Endothelial cell of umbilical vein (primary cell): Measurements from ENCODE around the gene C11orf65. TPM values are rescaled to one million over a fixed set of nuclear protein-coding genes. Genes with fewer than 3 reads are reported as not detected.

Source experiments
- BruUV-seq: library from RNA; stranded (reverse); fragments of 400-500 nt; replicated peaks from 2 replicates; lab custom pipeline; 2021; lab: Mats Ljungman, UMichigan
- CTCF ChIA-PET: fragments of 300-600, 350-600 bp; sonication (Branson Sonifier 250); formaldehyde crosslinking; loops from one replicate; lab custom pipeline; 2021; ENCODE audit warnings: antibody characterized with exemption, inconsistent platforms; lab: Charles Lee
- POLR2A ChIA-PET: fragments of 300-600, 350-600 bp; sonication (Branson Sonifier 250); formaldehyde crosslinking; loops from one replicate; lab custom pipeline; 2021; ENCODE audit warnings: antibody characterized with exemption, inconsistent platforms; lab: Charles Lee
- DNase-seq: peaks from one replicate; pipeline ENCODE4 v3.0.0-alpha.2; 2011; ENCODE audit warnings: low read depth, low spot score
- FAIRE-seq: peaks from 2 replicates; lab custom pipeline; 2011; peaks lifted over from hg19 to GRCh38; lab: Jason Lieb, UNC
- H2AFZ ChIP-seq: 2 replicates; pipeline ENCODE4 v1.6.0; 2012; ENCODE audit warnings: low read depth, low read length, control low read depth, inconsistent platforms
- H3K27ac ChIP-seq: 2 replicates; pipeline ENCODE4 v1.5.1; 2011; ENCODE audit warnings: low read depth, mild to moderate bottlenecking, control low read depth, low read length, moderate library complexity; ENCODE audit not compliant: insufficient read depth
- H3K27me3 ChIP-seq, 2 experiments: 2 replicates each; pipeline versions ENCODE4 v1.6.0 to v1.6.1; 2011; ENCODE audit warnings: low read length in 2 of 2, mixed read lengths in 1 of 2; ENCODE audit not compliant: control insufficient read depth in 2 of 2, insufficient read depth in 2 of 2
- H3K36me3 ChIP-seq, 2 experiments: 2 replicates in 1 of 2; 3 replicates in 1 of 2; pipeline ENCODE4 v1.5.1; 2011; ENCODE audit warnings: low read length in 2 of 2, mild to moderate bottlenecking in 1 of 2, moderate library complexity in 1 of 2; ENCODE audit not compliant: control insufficient read depth in 2 of 2, insufficient read depth in 2 of 2; ENCODE audit errors: extremely low read depth in 1 of 2
- H3K4me1 ChIP-seq: 3 replicates; pipeline ENCODE4 v1.5.1; 2011; ENCODE audit warnings: mild to moderate bottlenecking, low read length; ENCODE audit not compliant: control insufficient read depth, insufficient read depth; ENCODE audit errors: extremely low read depth
- H3K4me2 ChIP-seq: 2 replicates; pipeline ENCODE4 v1.6.1; 2011; ENCODE audit warnings: low read length, control low read depth, mixed read lengths; ENCODE audit not compliant: insufficient read depth
- H3K4me3 ChIP-seq, 3 experiments: fragments of 200-600 bp in 1 of 3; sonication (generic), shearing (Covaris generic) in 1 of 3; replicated peaks in 1 of 3; 2 replicates each; pipeline ENCODE4 v1.5.1; 2011 to 2016; ENCODE audit warnings: control low read depth in 3 of 3, low read length in 3 of 3, mild to moderate bottlenecking in 2 of 3, inconsistent platforms in 1 of 3, low read depth in 1 of 3, moderate library complexity in 1 of 3; ENCODE audit not compliant: insufficient read depth in 1 of 3
- H3K79me2 ChIP-seq: 2 replicates; pipeline ENCODE4 v1.6.0; 2012; ENCODE audit warnings: low read length, inconsistent platforms; ENCODE audit not compliant: control insufficient read depth, insufficient read depth
- H3K9ac ChIP-seq: replicated peaks from 2 replicates; pipeline ENCODE3; 2011; ENCODE audit warnings: low read length, control low read depth; ENCODE audit not compliant: insufficient read depth; ENCODE audit errors: extremely low read depth
- H3K9me1 ChIP-seq: replicated peaks from 3 replicates; pipeline ENCODE4 v1.6.0; 2011; ENCODE audit warnings: mild to moderate bottlenecking, low read length; ENCODE audit not compliant: control insufficient read depth, insufficient read depth; ENCODE audit errors: extremely low read depth
- H3K9me3 ChIP-seq: replicated peaks from 2 replicates; pipeline ENCODE4 v1.5.1; 2012; ENCODE audit warnings: low read length, inconsistent platforms; ENCODE audit not compliant: control insufficient read depth, insufficient read depth
- H4K20me1 ChIP-seq: replicated peaks from 2 replicates; pipeline ENCODE3; 2011; ENCODE audit warnings: mild to moderate bottlenecking, low read length; ENCODE audit not compliant: control insufficient read depth, insufficient read depth; ENCODE audit errors: extremely low read depth
- CTCF ChIP-seq, 2 donors: IDR thresholded peaks; 1 replicate in 1 of 2; 2 replicates in 1 of 2; pipeline ENCODE4 v1.5.1; 2011; ENCODE audit warnings: low read length in 2 of 2, mild to moderate bottlenecking in 2 of 2, moderate library complexity in 2 of 2, control low read depth in 1 of 2, inconsistent platforms in 1 of 2, low read depth in 1 of 2; ENCODE audit not compliant: insufficient read depth in 1 of 2; ENCODE audit errors: extremely low read depth in 1 of 2
- EZH2 ChIP-seq: IDR thresholded peaks from 2 replicates; pipeline ENCODE4 v1.6.1; 2012; ENCODE audit warnings: borderline replicate concordance, low read depth, mild to moderate bottlenecking, moderate library complexity, low read length, inconsistent platforms; ENCODE audit not compliant: severe bottlenecking
- FOS ChIP-seq: IDR thresholded peaks from 2 replicates; pipeline ENCODE4 v1.6.1; 2011; ENCODE audit warnings: mild to moderate bottlenecking, low read length, moderate library complexity, borderline replicate concordance; ENCODE audit not compliant: insufficient read depth
- GATA2 ChIP-seq: IDR thresholded peaks from 2 replicates; pipeline ENCODE4 v1.7.0; 2011; ENCODE audit warnings: low read depth, mild to moderate bottlenecking, moderate library complexity, mixed read lengths, low read length; ENCODE audit not compliant: insufficient read length, insufficient read depth
- JUN ChIP-seq: IDR thresholded peaks from 2 replicates; pipeline ENCODE4 v1.6.1; 2011; ENCODE audit warnings: borderline replicate concordance, low read depth; ENCODE audit not compliant: insufficient read length, insufficient read depth
- MAX ChIP-seq: IDR thresholded peaks from 2 replicates; pipeline ENCODE4 v1.6.1; 2011; ENCODE audit not compliant: insufficient read depth, insufficient read length
- MYC ChIP-seq: IDR thresholded peaks from one replicate; pipeline ENCODE4 v1.6.1; 2011; ENCODE audit warnings: mild to moderate bottlenecking, low read depth, low read length
- POLR2A ChIP-seq: IDR thresholded peaks from 2 replicates; pipeline ENCODE4 v1.6.1; 2012; ENCODE audit warnings: low read depth, mild to moderate bottlenecking, control low read depth, low read length
- POLR2AphosphoS5 ChIP-seq: IDR thresholded peaks from 2 replicates; pipeline ENCODE4 v1.6.1; 2012; ENCODE audit warnings: low read depth, mild to moderate bottlenecking, control low read depth, low read length, moderate library complexity; ENCODE audit not compliant: insufficient read depth
- dilution Hi-C: fragments of 300-500 bp; cut with MboI; formaldehyde crosslinking; loops from one replicate; pipeline ENCODE4 v1.15.0; 2019; ENCODE audit warnings: low sequenced_read_pairs; ENCODE audit not compliant: extremely low pct_ligation_motif_present
- intact Hi-C: fragments of 100-400 bp; cut with micrococcal nuclease; formaldehyde crosslinking; loops from one replicate; pipeline ENCODE4 v1.10.0; 2022
- polyA plus RNA-seq, 4 experiments: library from polyadenylated mRNA; depleted of rRNA in 3 of 4; stranded (reverse) in 3 of 4; unstranded in 1 of 4; fragments of >200 nt; gene quantifications; 2 replicates each; pipeline versions ENCODE4 v1.2.1 to v1.2.3, GENCODE V29; 2011 to 2012; ENCODE audit warnings: missing spikeins in 1 of 4
- total RNA-seq: library from RNA; stranded (reverse); gene quantifications from 2 replicates; pipeline ENCODE4 v1.2.3, GENCODE V29; 2021

Gene C11orf65
- total and polyA plus RNA-seq, 2 donors (not counting 3 experiments of a cell fraction or from before 2014, with no cell fraction given), result not detected

- Histone ChIP-seq H3K4me2 (no peak overlapping the region), H3K4me3 (no peak overlapping the region), H3K79me2 (no peaks in the 10 kb centered on the region), H3K27ac (no peak overlapping the region), H4K20me1 (no peaks in the 10 kb centered on the region), H3K9me1 (no peaks in the 10 kb centered on the region), H3K9ac (no peak overlapping the region), H3K4me1 (no peaks in the 10 kb centered on the region), H3K27me3 (no peaks in the 10 kb centered on the region), H3K36me3 (no peaks in the 10 kb centered on the region), H2AFZ (no peak overlapping the region), H3K9me3 (no peaks in the 10 kb centered on the region)
- CTCF ChIA-PET, result no interaction called here
- FAIRE-seq (no peak), DNase-seq (no peak)
- no TSS peak for BruUV-seq
- TF ChIP-seq FOS (no peak), MAX (no peak), CTCF (IDR thresholded peaks at IDR 0.05; ENCODE audit: extremely low read depth in 1 of 2, insufficient read depth in 1 of 2, low read depth in 1 of 2, low read length in 2 of 2) (no peak), GATA2 (no peak), POLR2A (no peak), MYC (no peak), POLR2AphosphoS5 (no peak), EZH2 (no peak), JUN (no peak)
- dilution Hi-C loops (no loop called here), intact Hi-C loops (no loop called here)
- POLR2A ChIA-PET, result no interaction called here
Observed at GRCh38 chr11:108435066-108435465, 32.3 kb downstream of the C11orf65 start.
